ENCODE results near the gene TRIM6.
A peak's percentile ranks its signal among the peaks of the same experiment; 100 is the strongest.
"Not testable (repeated sequence)": the region's sequence is repeated elsewhere in the genome, so short reads cannot be mapped to it uniquely, and the experiment has no call there.

The TRIM6 gene

DNA sequence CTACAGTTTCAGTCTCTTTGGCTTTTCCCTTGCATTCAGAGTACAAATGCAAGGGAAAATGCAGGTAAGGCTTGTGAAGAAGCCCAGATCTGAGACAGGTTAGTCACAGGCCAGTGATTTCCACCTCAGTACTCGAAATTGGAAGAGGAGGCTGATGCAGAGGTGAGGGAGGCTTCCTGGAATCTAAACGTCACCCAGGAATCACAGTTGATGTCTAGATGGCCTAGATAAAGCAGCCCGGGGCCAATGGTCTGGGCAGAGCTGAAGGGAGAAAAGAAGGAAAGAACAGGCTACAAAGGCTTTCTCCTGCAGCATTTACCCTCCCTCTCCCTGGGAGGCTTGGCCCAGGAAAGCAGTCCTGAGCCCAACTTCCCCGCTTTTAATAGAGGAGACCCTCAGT, 8.5 kb downstream of the TRIM6 start:
- DNase-seq: no peak

- DNase-seq: peak; percentile 67
These were observed 9.4 kb downstream of the TRIM6 start for GRCh38 chr11:5605849-5606248.

DNA sequence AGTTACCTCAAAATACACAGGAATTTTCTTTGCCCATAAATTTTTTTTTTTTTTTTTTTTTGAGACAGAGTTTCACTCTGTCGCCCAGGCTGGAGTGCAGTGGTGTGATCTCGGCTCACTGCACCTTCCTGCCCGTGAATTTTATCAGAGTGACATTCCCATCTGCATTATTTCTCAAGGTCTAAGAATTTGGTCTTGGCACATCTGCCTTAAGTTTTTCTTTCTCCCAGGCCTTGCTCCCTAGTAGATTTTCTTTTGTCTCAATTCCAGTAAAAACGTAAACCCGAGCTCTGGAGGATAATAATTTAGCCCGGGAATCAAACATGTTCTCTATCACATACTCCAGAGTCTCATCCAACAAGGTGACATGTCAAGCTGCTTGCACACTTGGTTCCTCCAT, 12.4 kb downstream of the TRIM6 start:
- no peak for DNase-seq

GRCh38 chr11:5610446-5610845, 14.0 kb downstream of the TRIM6 start:
- no peak for DNase-seq

DNA sequence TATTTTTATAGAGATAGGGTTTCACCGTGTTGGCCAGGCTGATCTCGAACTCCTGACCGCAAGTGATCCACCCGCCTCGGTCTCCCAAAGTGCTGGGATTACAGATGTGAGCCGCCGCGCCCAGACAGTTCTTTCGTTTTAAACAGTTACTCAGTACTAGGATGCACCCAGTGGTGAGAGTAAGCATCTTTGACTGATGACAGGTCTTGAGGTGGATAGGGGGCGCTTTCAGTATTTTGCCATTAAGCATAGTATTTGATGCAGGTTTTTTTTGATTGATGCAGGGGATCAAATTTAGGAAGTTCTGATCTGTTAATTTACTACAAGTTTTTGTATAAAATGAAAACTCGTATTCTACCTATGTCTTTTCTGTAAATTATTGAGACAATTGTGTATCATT, 15.2 kb downstream of the TRIM6 start:
- DNase-seq: no peak

DNA sequence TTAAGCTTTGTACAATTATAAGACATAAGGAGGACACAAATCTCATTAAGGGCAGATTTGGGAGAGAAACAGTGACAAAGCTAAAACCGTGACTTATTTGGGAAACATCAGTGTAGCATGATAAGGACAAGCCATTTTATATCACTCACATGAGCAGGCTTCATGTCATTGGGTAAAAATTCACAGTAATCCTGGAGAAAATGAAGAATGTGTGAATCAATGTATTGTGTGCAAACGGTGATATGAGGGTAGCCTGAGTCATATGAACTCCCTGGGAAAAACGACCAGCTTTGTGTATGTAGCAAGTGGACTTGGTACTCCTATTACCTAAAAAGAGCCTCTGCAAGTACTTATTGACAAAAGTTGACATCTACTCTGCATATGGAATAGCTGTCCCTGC, 22.4 kb downstream of the TRIM6 start:
- peak; percentile 60 for DNase-seq

GRCh38 chr11:5620651-5621521, 24.4 kb downstream of the TRIM6 start:
- peak; percentile 72 for DNase-seq

DNA sequence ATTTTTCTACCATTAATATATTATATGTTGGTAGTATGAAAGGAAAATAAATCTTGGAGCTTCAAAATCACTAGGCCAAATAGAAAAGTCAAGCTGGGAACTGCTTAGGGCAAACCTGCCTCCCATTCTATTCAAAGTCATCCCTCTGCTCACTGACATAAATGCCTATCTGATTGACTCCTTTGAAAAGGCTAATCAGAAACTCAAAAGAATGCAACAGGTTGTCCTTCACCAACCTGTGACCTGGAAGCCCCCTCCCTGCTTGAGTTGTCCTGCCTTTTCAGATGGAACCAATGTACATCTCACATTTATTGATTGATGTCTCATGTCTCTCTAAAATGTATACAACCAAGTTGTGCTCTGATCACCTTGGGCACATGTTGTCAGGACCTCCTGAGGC, 25.1 kb downstream of the TRIM6 start:
- no peak for DNase-seq

DNA sequence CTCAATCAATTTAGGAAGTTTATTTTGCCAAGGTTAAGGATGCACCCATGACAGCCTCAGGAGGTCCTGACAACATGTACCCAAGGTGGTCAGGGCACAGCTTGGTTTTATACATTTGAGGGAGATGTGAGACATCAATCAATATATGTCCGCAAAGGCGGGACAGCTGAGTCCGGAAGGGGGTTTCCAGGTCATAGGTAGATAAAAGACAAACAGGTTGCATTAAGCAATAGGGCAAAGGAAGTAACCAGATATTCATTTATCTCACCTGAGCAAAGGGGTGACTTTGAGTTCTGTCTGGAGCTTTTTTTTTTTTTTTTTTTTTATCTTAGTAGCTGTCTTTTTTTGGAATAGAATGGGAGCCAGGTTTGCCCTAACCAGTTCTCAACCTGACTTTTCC, 26.4 kb downstream of the TRIM6 start:
- no peak for DNase-seq

DNA sequence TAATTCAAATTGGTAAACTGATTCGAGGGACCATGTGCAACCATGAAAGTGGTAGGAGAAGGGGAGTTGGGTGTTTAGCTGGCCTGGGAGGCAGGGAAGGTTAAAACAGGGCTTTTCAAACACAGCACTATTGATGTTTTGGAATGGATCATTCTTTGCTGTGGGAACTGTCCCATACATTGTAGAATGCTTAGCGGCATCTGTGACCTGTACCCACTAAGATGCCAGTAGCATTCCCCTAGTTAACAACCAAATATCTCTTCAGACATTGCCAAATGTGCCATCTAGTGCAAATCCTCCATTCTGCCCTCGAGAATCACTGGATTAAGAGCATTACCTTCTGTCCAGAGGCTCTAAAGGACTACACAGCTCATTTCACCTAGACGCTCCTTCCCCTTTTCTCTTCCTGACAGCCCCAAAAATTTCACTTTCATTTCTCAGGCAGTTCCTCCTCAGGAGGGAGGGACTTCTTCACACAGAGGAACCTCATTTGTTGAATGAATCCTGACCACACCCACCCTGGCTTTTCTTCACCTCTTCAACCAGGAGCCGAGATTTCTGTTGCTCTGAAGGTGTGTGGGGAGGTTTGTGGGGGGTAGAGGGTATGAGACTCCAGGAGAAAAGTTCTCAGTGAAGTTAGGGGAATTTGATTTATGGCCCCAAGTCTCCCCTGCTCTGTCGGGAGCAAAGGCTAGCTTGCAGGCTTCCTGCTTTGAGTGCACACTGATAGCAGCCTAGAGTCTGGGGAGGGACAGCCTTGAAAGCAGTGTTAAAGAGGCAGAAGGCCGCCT, 28.2 kb downstream of the TRIM6 start, which contains the start of gene TRIM34:
TRIM34 (plus strand) TSS at position 513 of the 791 bp plus-strand sequence. CDS start 7,331 bp downstream, outside the sequence.
- DNase-seq: peak; percentile 60

DNA sequence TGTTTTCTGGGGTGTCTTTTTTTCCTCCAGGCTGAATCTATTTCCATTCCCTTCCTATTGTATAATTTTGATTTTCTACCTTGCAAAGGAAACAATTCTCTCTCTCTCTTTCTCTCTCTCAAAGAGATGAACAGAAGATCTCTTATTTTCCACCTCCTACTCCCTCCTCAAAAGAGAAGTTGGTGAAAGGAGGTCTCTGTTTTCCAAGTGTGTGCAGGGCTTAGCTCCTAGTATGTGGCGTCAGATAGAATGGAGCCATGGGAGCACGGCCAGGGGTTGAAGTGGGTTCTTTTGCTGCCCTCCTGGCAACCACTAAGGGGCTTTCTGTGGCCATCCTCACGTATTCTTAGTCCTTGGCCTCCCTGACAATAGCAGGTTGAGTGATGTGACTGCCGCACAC, 28.8 kb downstream of the TRIM6 start:
- no peak for DNase-seq

- peak; percentile 55 for DNase-seq
These were observed 29.8 kb downstream of the TRIM6 start for GRCh38 chr11:5626196-5626595.

- no peak for DNase-seq
These were observed 35.0 kb downstream of the TRIM6 start for GRCh38 chr11:5631417-5631816.

DNA sequence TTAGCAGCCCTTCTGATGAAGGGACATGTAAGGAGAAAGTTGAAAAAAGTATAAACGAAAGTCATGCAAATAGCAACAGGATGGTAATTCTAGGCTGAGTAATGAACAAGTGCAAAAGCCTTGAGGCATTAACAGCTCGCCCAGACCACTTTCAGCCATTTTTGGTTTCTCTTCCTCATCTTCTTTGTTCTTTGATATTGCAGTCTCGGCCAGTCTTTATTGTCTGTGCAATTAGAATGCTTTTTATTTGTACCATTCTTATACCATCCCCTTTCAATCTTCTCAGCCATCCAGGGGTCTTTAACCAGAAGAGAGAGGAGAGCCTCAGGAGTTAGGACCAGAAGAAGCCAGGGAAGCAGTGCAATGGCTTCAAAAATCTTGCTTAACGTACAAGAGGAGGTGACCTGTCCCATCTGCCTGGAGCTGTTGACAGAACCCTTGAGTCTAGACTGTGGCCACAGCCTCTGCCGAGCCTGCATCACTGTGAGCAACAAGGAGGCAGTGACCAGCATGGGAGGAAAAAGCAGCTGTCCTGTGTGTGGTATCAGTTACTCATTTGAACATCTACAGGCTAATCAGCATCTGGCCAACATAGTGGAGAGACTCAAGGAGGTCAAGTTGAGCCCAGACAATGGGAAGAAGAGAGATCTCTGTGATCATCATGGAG, 35.7 kb downstream of the TRIM6 start:
- DNase-seq: no peak

- no peak for DNase-seq
These were observed 43.5 kb downstream of the TRIM6 start for GRCh38 chr11:5639953-5640352.

DNA sequence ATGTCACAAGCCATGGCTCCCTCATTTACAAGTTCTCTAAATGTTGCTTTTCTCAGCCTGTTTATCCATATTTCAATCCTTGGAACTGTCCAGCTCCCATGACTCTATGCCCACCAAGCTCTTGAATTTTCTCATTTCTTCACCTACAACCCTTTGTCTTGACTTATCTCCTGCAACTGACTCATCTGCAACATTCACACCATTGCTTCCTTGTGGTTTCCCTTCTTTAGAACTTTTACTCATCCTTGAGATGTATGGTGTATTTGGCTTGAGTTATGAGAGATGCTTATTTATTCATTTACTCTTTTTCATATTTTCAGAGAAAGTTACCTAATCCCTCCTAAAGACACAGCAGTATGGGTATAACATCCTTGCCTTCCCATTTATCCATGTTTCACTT, 47.1 kb downstream of the TRIM6 start:
- no peak for DNase-seq

GRCh38 chr11:5646139-5646538, 49.7 kb downstream of the TRIM6 start:
- no peak for DNase-seq

- no peak for DNase-seq
These were observed 59.0 kb downstream of the TRIM6 start for GRCh38 chr11:5655474-5655873.

DNA sequence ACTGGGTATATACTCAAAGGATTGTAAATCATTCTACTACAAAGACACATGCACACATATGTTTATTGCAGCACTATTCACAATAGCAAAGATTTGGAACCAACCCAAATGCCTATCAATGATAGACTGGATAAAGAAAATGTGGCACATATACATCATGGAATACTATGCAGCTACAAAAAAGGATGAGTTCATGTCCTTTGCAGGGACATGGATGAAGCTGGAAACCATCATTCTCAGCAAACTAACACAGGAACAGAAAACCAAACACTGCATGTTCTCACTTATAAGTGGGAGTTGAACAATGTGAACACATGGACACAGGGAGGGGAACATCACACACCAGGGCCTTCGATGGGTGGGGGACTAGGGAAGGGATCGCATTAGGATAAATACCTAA, 60.5 kb downstream of the TRIM6 start:
- DNase-seq: not testable (repeated sequence)

DNA sequence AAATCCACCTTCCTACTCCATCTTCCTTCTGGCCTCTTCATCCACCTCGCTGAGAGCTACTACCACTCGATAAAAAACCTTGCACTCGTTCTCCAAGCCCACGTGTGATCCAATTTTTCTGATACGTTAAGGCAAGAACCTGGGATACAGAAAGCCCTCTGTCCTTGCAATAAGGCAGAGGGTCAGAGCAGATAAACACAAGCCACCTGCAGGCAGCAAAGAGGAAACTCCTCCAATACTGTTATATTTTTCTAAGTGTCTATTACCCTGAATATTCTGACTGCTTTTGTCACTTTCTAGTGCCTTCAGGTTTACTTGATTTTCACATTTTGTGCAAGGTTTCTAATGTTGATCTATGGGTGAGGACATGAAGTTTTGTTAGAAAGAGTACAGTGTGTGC, 61.9 kb downstream of the TRIM6 start:
- no peak for DNase-seq

All from fibroblast of skin of scalp (primary cell).